ENCODE results near the gene DNAH7.

- TF ChIP-seq, protein P1, sequence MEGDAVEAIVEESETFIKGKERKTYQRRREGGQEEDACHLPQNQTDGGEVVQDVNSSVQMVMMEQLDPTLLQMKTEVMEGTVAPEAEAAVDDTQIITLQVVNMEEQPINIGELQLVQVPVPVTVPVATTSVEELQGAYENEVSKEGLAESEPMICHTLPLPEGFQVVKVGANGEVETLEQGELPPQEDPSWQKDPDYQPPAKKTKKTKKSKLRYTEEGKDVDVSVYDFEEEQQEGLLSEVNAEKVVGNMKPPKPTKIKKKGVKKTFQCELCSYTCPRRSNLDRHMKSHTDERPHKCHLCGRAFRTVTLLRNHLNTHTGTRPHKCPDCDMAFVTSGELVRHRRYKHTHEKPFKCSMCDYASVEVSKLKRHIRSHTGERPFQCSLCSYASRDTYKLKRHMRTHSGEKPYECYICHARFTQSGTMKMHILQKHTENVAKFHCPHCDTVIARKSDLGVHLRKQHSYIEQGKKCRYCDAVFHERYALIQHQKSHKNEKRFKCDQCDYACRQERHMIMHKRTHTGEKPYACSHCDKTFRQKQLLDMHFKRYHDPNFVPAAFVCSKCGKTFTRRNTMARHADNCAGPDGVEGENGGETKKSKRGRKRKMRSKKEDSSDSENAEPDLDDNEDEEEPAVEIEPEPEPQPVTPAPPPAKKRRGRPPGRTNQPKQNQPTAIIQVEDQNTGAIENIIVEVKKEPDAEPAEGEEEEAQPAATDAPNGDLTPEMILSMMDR (IDR thresholded peaks at IDR 0.05), result no peak
- no peak for TF ChIP-seq POLR2A (IDR thresholded peaks at IDR 0.05)
Observed at GRCh38 chr2:195768431-195768830, 300.2 kb downstream of the DNAH7 start.
